GM23338 (cell line): ENCODE data around the gene PM20D1. TPM values are rescaled to one million over a fixed set of nuclear protein-coding genes. Genes with fewer than 3 reads are reported as not detected.

Experiments used
- ATAC-seq: fragments of 200-7000 bp; cut with Tn5 transposase; 3 replicates; pipeline ENCODE4 v1.9.1; 2020
- DNase-seq: peaks from one replicate; pipeline ENCODE4 v3.0.0-alpha.2; 2015; ENCODE audit warnings: low spot score
- H2AFZ ChIP-seq: fragments of 200-600 bp; sonication (generic); 2 replicates; pipeline ENCODE4 v1.8.0; 2016; ENCODE audit warnings: antibody characterized with exemption, mild to moderate bottlenecking, moderate library complexity
- H3F3A ChIP-seq: fragments of 200-600 bp; sonication (generic); replicated peaks from 2 replicates; pipeline ENCODE4 v1.8.0; 2017; ENCODE audit warnings: antibody characterized with exemption, mixed run types, low read depth
- H3K27ac ChIP-seq: fragments of 200-600 bp; sonication (generic); 2 replicates; pipeline ENCODE4 v1.6.1; 2016; ENCODE audit warnings: low read depth
- H3K27me3 ChIP-seq: fragments of 200-600 bp; sonication (generic); 2 replicates; pipeline ENCODE4 v1.8.0; 2016; ENCODE audit warnings: mild to moderate bottlenecking, mixed run types, moderate library complexity; ENCODE audit not compliant: insufficient read depth
- H3K36me3 ChIP-seq: fragments of 200-600 bp; sonication (generic); 2 replicates; pipeline ENCODE4 v1.8.0; 2016; ENCODE audit warnings: mild to moderate bottlenecking; ENCODE audit not compliant: insufficient read depth
- H3K4me1 ChIP-seq: fragments of 200-600 bp; sonication (generic); 2 replicates; pipeline ENCODE4 v1.8.0; 2016; ENCODE audit warnings: mild to moderate bottlenecking, moderate library complexity; ENCODE audit not compliant: insufficient read depth
- H3K4me2 ChIP-seq: fragments of 200-600 bp; sonication (generic); 2 replicates; pipeline ENCODE4 v1.7.1; 2017; ENCODE audit warnings: mixed run types
- H3K4me3 ChIP-seq: fragments of 200-600 bp; sonication (generic); 2 replicates; pipeline ENCODE4 v1.6.1; 2016; ENCODE audit warnings: mixed run types
- H3K79me2 ChIP-seq: fragments of 200-600 bp; sonication (generic); replicated peaks from 2 replicates; pipeline ENCODE4 v1.8.0; 2017; ENCODE audit warnings: mild to moderate bottlenecking; ENCODE audit not compliant: insufficient read depth
- H3K9me2 ChIP-seq: fragments of 200-600 bp; sonication (generic); 2 replicates; pipeline ENCODE4 v1.8.0; 2017; ENCODE audit not compliant: insufficient read depth
- H4K20me1 ChIP-seq: fragments of 200-600 bp; sonication (generic); replicated peaks from 2 replicates; pipeline ENCODE4 v1.8.0; 2017; ENCODE audit warnings: mild to moderate bottlenecking; ENCODE audit not compliant: insufficient read depth
- H3K27ac Mint-ChIP-seq: 2 replicates; pipeline ENCODE4 v1.8.0; 2020; ENCODE audit warnings: inconsistent platforms, mild to moderate bottlenecking, moderate library complexity, mixed read lengths
- H3K27me3 Mint-ChIP-seq: 3 replicates; pipeline ENCODE4 v1.8.0; 2022; ENCODE audit warnings: low read depth, mild to moderate bottlenecking, moderate library complexity, mixed read lengths, inconsistent platforms; ENCODE audit not compliant: insufficient read depth, poor library complexity
- H3K36me3 Mint-ChIP-seq: 3 replicates; pipeline ENCODE4 v1.8.0; 2021; ENCODE audit warnings: low read depth, mild to moderate bottlenecking, inconsistent platforms, moderate library complexity, mixed read lengths
- H3K4me1 Mint-ChIP-seq: 3 replicates; pipeline ENCODE4 v1.8.0; 2020; ENCODE audit warnings: mild to moderate bottlenecking, inconsistent platforms, mixed read lengths
- H3K4me3 Mint-ChIP-seq: 3 replicates; pipeline ENCODE4 v1.8.0; 2021; ENCODE audit warnings: moderate library complexity, mild to moderate bottlenecking, inconsistent platforms, mixed read lengths
- H3K9me3 Mint-ChIP-seq: 3 replicates; pipeline ENCODE4 v1.8.0; 2020; ENCODE audit warnings: moderate library complexity, mild to moderate bottlenecking, inconsistent platforms, mixed read lengths
- CREB1 ChIP-seq: fragments of 250-450 bp; sonication (Bioruptor Pico); IDR thresholded peaks from 2 replicates; pipeline ENCODE4 v1.5.0; 2020; ENCODE audit warnings: low read depth, mild to moderate bottlenecking, moderate library complexity
- CTCF ChIP-seq, 2 experiments: fragments of 200-600 bp in 1 of 2; sonication (generic) in 1 of 2; conservative IDR thresholded peaks; 2 replicates each; pipeline versions ENCODE4 v1.5.1 to v1.6.1; 2016 to 2017; ENCODE audit warnings: antibody characterized with exemption in 2 of 2, low read depth in 2 of 2, mild to moderate bottlenecking in 2 of 2, moderate library complexity in 1 of 2
- ETS1 ChIP-seq: IDR thresholded peaks from 2 replicates; pipeline ENCODE4 v1.6.1; 2016; ENCODE audit warnings: antibody characterized with exemption
- EZH2 ChIP-seq: fragments of 200-600 bp; sonication (generic); IDR thresholded peaks from one replicate; pipeline ENCODE4 v1.8.0; 2017; ENCODE audit warnings: antibody characterized with exemption, mild to moderate bottlenecking, low read depth; ENCODE audit not compliant: unreplicated experiment
- EZH2phosphoT487 ChIP-seq: fragments of 200-600 bp; sonication (generic); IDR thresholded peaks from one replicate; pipeline ENCODE4 v1.8.1; 2018; ENCODE audit warnings: antibody characterized with exemption; ENCODE audit not compliant: unreplicated experiment
- JUNB ChIP-seq: IDR thresholded peaks from one replicate; pipeline ENCODE4 v1.6.1; 2016; ENCODE audit warnings: antibody characterized with exemption; ENCODE audit not compliant: unreplicated experiment
- NANOG ChIP-seq: IDR thresholded peaks from 2 replicates; pipeline ENCODE4 v1.6.1; 2016; ENCODE audit warnings: antibody characterized with exemption, borderline replicate concordance
- POLR2AphosphoS5 ChIP-seq: IDR thresholded peaks from 2 replicates; pipeline ENCODE4 v1.6.1; 2016; ENCODE audit warnings: antibody characterized with exemption, low read depth
- REST ChIP-seq: IDR thresholded peaks from one replicate; pipeline ENCODE4 v1.6.1; 2018; ENCODE audit warnings: antibody characterized with exemption; ENCODE audit not compliant: unreplicated experiment
- STAT1 ChIP-seq: IDR thresholded peaks from one replicate; pipeline ENCODE4 v1.6.1; 2016; ENCODE audit warnings: antibody characterized with exemption; ENCODE audit not compliant: unreplicated experiment
- ZNF114 ChIP-seq: fragments of 250-450 bp; sonication (Bioruptor Pico); IDR thresholded peaks from 2 replicates; pipeline ENCODE4 v1.5.0; 2020; ENCODE audit warnings: mild to moderate bottlenecking, moderate library complexity
- ZNF331 ChIP-seq: fragments of 250-450 bp; sonication (Bioruptor Pico); IDR thresholded peaks from 2 replicates; pipeline ENCODE4 v1.5.0; 2020; ENCODE audit warnings: low read depth, mild to moderate bottlenecking, moderate library complexity
- ZNF462 ChIP-seq: fragments of 250-450 bp; sonication (Bioruptor Pico); IDR thresholded peaks from 2 replicates; pipeline ENCODE4 v1.5.0; 2020; ENCODE audit warnings: mild to moderate bottlenecking, moderate library complexity
- polyA plus RNA-seq: library from polyadenylated mRNA; unstranded; fragments of >200 nt; fragmentation: Nextera tagmentation; extraction: Ambion mirVana; gene quantifications from 2 replicates; pipeline ENCODE4 v1.2.1, GENCODE V29; 2016
- total RNA-seq: library from RNA; depleted of rRNA; stranded (reverse); fragments of >200 nt; shearing (Covaris generic); gene quantifications from 2 replicates; pipeline ENCODE4 v1.2.3, GENCODE V29; 2014

Gene PM20D1
- total and polyA plus RNA-seq, 2 experiments from 2014 or later = 0.10 TPM; not detected in 1

GRCh38 chr1:205817988-205818387 is 31.9 kb downstream of the PM20D1 start:
- Mint-ChIP-seq H3K27ac (no peak overlapping the region), H3K4me3 (no peak overlapping the region), H3K4me1 (peaks cover 4% of the 10 kb centered on the region), H3K9me3 (no peaks in the 10 kb centered on the region; the same call in 2 of the 3 replicates), H3K27me3 (peaks cover 7% of the 10 kb centered on the region), H3K36me3 (no peaks in the 10 kb centered on the region; the same call in 2 of the 3 replicates)
- H3K4me1 ChIP-seq = peaks cover 5% of the 10 kb centered on the region; the same call in 1 of the 2 replicates
- no peaks in the 10 kb centered on the region for H3K79me2 ChIP-seq
- no peaks in the 10 kb centered on the region for H3K9me2 ChIP-seq
- DNase-seq (no peak), ATAC-seq (no peak)
- H3K27me3 ChIP-seq = peaks cover 6% of the 10 kb centered on the region; the same call in 1 of the 2 replicates
- no peak overlapping the region for H3K4me2 ChIP-seq
- no peak overlapping the region for H3K27ac ChIP-seq
- H3F3A ChIP-seq = no peaks in the 10 kb centered on the region
- H3K36me3 ChIP-seq = no peaks in the 10 kb centered on the region
- H2AFZ ChIP-seq = no peak overlapping the region
- H4K20me1 ChIP-seq = no peaks in the 10 kb centered on the region; the same call in 1 of the 2 replicates
- no peak for TF ChIP-seq ZNF462 (CRISPR knock-in tag)
- TF ChIP-seq ZNF114 (CRISPR knock-in tag) = no peak
- TF ChIP-seq EZH2 = no peak
- no peak for TF ChIP-seq CTCF (conservative IDR thresholded peaks at IDR 0.05; ENCODE audit: low read depth in 2 of 2)
- TF ChIP-seq NANOG = no peak
- no peak for TF ChIP-seq EZH2phosphoT487
- TF ChIP-seq POLR2AphosphoS5 = no peak
- TF ChIP-seq CREB1 (CRISPR knock-in tag) = no peak
- no peak for TF ChIP-seq JUNB
- no peak for TF ChIP-seq REST
- no peak for TF ChIP-seq ZNF331 (CRISPR knock-in tag)
- TF ChIP-seq ETS1 = no peak
- no peak for TF ChIP-seq STAT1
- no peak overlapping the region for H3K4me3 ChIP-seq
